Measurements from ENCODE around the gene CLIP2. TPM values are rescaled to one million over a fixed set of nuclear protein-coding genes. Genes with fewer than 3 reads are reported as not detected.

Gene CLIP2
- total RNA-seq, 1 experiment from 2014 or later, result 21.6 TPM

- peaks cover 4 to 12% of the 10 kb centered on the region in 2 experiments for H3K4me1 Mint-ChIP-seq
- peaks cover 17 to 32% (median 25%) of the 10 kb centered on the region in 3 experiments for H3K36me3 Mint-ChIP-seq (ENCODE audit: insufficient read depth in 1 of 3, low read depth in 3 of 3)
Observed at GRCh38 chr7:74398426-74398825, 109.2 kb downstream of the CLIP2 start.

More at GRCh38 chr7:74398426-74398825, 109.2 kb downstream of the CLIP2 start:
- H2BK120ac ChIP-seq (ENCODE audit: low read depth, low read length, poor library complexity, severe bottlenecking), result no peak overlapping the region
- H2AK5ac ChIP-seq (ENCODE audit: insufficient read length, low read length), result no peak overlapping the region
- H2BK12ac ChIP-seq (ENCODE audit: insufficient read length, low read depth, low read length), result no peak overlapping the region
- Mint-ChIP-seq H3K9me3 (no peaks in the 10 kb centered on the region), H3K27me3 (ENCODE audit: low read depth) (no peaks in the 10 kb centered on the region), H3K4me3 (no peak overlapping the region), H3K27ac (no peak overlapping the region)
- H3K27ac ChIP-seq (ENCODE audit: insufficient read length, low read depth, low read length), result no peak overlapping the region
- no peaks in the 10 kb centered on the region for H3K23me2 ChIP-seq (ENCODE audit: insufficient read length, low read depth, low read length, poor library complexity, severe bottlenecking)
- H3K4ac ChIP-seq (ENCODE audit: low read depth, low read length), result no peak overlapping the region
- no CpG with 5 or more reads among the region's 8 CpGs for WGBS (ENCODE audit: extremely low coverage, insufficient read length, low lambda C conversion rate)
- DNase-seq, result no peak
- no peak overlapping the region for H3K56ac ChIP-seq (ENCODE audit: insufficient read length, low read depth, low read length)
- no peak overlapping the region for H2BK20ac ChIP-seq (ENCODE audit: low read depth, low read length, poor library complexity, severe bottlenecking)
- no peak overlapping the region for H3K23ac ChIP-seq (ENCODE audit: insufficient read length, low read depth, low read length)
- no peak overlapping the region for H3K4me2 ChIP-seq (ENCODE audit: insufficient read depth, insufficient read length, low read length)
- no peak overlapping the region for H3K9ac ChIP-seq (ENCODE audit: extremely low read depth, insufficient read length, low read length)
- no peak overlapping the region for H3T11ph ChIP-seq (ENCODE audit: low read length)
- no peak overlapping the region for H3K18ac ChIP-seq (ENCODE audit: insufficient read length, low read depth, low read length)
- H4K8ac ChIP-seq (replicated peaks; ENCODE audit: insufficient read length, low read depth, low read length), result no peak overlapping the region
- H3K79me2 ChIP-seq (ENCODE audit: insufficient read depth, low read length), result no peaks in the 10 kb centered on the region
- H2BK15ac ChIP-seq (ENCODE audit: low read depth, low read length), result no peak overlapping the region
- no peaks in the 10 kb centered on the region; the same call in 1 of the 2 replicates for H3K4me1 ChIP-seq (ENCODE audit: insufficient read depth, low read length)
- no peak overlapping the region for H4K91ac ChIP-seq (ENCODE audit: insufficient read length, low read depth, low read length)
- no peaks in the 10 kb centered on the region for H4K20me1 ChIP-seq (ENCODE audit: control insufficient read depth, insufficient read depth, insufficient read length)
- H3K27me3 ChIP-seq (ENCODE audit: insufficient read depth, low read length), result no peaks in the 10 kb centered on the region
- H2BK5ac ChIP-seq (ENCODE audit: insufficient read length, low read length), result no peak overlapping the region
- H3K14ac ChIP-seq (ENCODE audit: insufficient read depth, low read length), result no peak overlapping the region
- no peak overlapping the region for H2AFZ ChIP-seq (ENCODE audit: low read length)
- no peak overlapping the region for H4K5ac ChIP-seq (ENCODE audit: insufficient read length, low read depth, low read length)
- H3K9me3 ChIP-seq (ENCODE audit: control insufficient read depth, low read depth, low read length), result no peaks in the 10 kb centered on the region
- H3K79me1 ChIP-seq (ENCODE audit: insufficient read depth, low read depth, low read length, poor library complexity, severe bottlenecking), result no peaks in the 10 kb centered on the region
- no peak for TF ChIP-seq CTCF (conservative IDR thresholded peaks at IDR 0.05)

Measured in H9 (cell line).